Stimulated activated CD4-positive, alpha-beta T cell treated with anti-CD3 and anti-CD28 coated beads, Interleukin-2, amount 100 ng/mL, for 48 hours (primary cell): ENCODE results near the gene SH3BGRL3.
"Not testable (repeated sequence)": the region's sequence is repeated elsewhere in the genome, so short reads cannot be mapped to it uniquely, and the experiment has no call there.

Experiments
- DNase-seq, 2 donors: peaks; one replicate each; pipeline ENCODE4 v3.0.0-alpha.2; 2020

The SH3BGRL3 gene

GRCh38 chr1:26291939-26292338, 12.1 kb downstream of the SH3BGRL3 start:
- no peak for DNase-seq

DNA sequence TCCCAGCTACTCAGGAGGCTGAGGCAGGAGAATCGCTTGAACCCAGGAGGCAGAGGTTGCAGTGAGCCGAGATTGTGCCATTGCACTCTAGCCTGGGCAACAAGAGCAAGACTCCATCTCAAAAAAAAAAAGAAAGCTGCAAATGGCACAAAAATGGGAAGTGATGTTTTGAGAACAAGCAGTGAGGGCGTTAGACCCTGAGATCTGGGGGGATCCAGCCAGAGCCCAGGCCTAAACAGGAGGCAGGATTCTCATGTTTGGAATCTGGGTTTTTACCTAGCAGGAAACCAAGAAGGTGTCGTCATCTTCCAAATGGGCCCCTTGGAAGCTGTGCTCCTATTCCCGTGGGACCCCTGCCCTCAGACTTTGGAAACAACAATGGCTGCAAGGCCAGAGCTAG, 12.8 kb downstream of the SH3BGRL3 start:
- not testable (repeated sequence) for DNase-seq

GRCh38 chr1:26293911-26294463, 14.1 kb downstream of the SH3BGRL3 start:
- no peak for DNase-seq

DNA sequence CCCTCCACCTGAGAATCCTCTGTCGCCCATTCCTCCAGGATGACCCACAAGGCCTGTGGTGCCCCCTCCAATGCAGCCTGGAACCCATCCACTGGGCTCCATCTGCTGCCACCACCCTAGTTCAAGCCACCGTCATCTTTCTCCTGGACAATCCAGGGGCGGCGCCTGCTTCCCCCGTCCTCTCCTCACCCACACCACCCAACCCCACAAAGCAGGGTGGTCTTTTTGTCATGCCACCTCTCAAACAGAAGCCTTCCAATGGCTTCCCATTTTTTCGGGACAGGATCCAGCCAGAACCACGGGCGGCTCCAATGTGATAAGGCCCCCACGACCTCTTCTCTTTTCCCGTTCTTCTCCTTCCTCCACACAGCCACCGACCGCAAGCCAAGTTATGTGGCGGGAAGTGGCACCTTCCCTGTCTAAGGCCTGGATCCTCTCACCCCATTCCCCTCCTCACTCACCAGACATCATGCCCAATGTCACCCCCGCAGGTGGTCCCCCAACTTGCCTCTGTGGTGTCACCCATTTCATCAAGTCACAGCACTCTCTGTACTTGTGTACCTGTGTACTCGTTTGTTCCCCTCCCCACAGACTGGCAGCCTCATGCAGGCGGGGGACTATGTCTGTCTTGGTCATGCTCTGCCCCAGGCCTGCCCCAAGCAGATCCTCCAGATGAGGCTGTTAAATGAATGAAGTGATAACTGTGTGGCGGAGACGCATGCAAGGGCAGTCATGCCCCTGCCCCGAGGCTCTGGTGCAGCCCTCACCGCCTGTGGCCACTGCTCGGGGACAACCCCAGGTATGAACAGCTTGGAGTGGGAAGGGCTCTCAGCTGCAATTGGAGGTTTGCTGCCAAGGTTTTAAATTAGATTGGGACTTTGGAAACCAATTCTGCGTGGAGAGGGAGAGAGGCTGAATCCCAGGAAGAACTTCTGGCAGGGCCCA, 15.6 kb downstream of the SH3BGRL3 start:
- no peak for DNase-seq

DNA sequence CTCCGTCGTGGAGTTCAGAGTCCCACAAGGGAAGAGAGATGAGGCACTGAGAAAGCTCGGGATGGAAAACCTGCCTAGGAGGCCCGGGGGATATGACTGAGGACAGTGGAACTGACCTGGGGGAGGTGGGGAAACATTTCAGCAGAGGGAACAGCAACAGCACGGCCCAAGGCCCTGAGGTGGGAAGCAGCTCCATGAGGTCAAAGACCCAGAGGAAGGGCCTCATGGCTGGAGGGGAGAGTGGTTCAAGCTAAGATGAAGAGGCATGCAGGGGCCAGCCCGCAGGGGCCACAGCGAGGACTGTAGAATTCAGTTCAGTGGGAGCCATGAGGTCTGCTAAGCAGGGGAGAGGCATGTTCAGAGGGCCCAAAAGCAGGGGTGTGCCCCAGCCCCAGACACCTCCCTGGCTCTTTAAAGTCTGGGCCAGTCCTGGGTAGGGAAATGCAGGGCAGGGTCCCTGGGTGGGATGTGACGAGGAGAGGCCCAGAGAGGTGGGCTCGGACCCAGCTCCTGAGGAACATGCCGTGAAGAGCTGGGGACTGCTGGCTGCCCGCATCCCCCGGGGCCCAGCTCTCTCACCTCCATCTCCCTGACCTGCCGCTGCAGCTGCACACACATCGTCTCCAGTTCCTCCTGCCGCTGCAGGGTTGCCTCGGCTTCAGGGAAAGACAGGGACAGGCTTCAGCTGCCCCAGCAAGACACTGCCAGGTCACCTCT, 16.6 kb downstream of the SH3BGRL3 start:
- no peak for DNase-seq

GRCh38 chr1:26297057-26297790, 17.3 kb downstream of the SH3BGRL3 start:
- no peak for DNase-seq

DNA sequence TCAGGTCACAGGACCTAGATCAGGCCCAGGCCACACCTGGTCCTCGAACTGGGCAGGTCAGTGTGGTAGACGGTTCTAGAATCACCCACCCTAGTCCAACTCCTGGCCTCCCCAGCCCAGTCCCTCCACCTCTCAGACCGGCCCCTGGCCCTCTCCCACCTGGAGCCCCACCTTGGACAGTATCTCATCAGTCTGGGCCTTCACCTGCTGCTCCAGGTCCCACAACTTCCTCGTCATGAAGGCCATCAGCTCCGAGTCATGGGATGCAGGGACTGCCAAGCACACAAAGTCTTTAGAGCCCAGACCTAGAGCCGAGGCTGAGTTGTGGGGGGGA, 17.9 kb downstream of the SH3BGRL3 start:
- DNase-seq, result no peak

DNA sequence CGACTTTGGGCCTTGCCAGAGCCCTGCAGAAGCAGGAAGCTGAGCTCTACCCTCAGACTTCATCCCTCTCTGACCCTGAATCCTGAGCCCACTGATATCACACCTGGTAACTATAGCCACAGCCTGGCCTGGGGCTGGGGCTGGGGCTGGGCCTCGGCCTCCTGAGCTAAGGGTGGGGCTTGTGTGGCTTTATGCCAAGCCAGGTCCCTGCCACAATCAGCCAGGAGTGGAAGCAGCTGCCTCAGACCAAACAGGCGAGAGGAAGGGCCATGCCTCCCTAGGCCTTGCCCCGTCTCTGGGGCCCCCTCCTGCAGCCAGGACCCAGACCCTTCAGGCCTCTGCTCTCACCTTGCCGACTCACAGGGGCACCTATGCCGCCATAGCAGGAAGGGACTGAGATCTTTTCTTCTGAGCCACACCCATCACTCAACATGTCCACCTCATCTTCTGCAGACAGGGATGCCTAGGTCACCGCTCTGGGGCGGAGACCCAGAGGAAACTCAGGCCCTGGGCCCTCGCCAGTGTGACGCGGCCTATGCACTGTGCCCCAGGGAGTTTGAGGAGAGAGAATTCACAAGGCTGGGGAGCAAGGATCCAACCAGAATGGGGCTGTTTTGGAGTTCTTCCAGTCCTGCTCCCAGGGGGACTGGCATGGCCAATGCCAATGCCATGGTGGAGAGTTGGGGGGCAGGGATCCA, 20.8 kb downstream of the SH3BGRL3 start:
- DNase-seq, result no peak

GRCh38 chr1:26302733-26303405, 23.0 kb downstream of the SH3BGRL3 start:
- DNase-seq, result no peak

DNA sequence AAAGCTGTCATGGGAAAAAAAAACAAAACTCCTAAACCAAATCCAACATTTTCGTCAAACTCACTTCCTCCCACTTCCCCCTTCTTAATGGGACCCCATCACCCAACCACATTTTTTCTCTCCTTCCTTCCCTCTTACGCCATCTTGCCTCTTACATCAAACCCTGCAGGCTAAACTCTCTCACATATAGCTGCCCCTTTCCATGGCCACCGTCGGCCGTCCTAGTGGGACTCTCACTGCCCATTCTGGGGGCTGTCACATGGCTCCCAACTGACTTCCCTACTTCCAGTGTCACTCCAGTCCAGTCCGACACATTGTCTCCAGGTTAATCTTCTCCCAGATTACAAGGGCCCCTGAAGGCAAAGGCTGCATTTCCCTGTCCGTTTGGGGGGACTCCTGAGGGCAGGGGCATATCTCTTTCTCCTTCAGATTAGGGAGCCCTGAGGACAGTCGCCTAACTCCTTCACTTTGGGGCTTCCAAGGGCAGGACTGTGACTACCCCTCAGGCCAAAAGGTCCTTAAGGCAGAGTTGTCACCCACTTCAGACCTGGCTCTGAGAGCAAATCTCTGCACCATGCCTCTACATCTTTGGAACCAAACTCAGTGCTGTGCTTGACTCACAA, 25.9 kb downstream of the SH3BGRL3 start:
- no peak for DNase-seq

- peak; percentile 86 to 92 for DNase-seq
Measured at GRCh38 chr1:26306290-26307229, 26.7 kb downstream of the SH3BGRL3 start, which contains the start of gene UBXN11. UBXN11 (minus strand) TSS chr1:26306636; CDS start chr1:26302883, 3,753 bp downstream.

DNA sequence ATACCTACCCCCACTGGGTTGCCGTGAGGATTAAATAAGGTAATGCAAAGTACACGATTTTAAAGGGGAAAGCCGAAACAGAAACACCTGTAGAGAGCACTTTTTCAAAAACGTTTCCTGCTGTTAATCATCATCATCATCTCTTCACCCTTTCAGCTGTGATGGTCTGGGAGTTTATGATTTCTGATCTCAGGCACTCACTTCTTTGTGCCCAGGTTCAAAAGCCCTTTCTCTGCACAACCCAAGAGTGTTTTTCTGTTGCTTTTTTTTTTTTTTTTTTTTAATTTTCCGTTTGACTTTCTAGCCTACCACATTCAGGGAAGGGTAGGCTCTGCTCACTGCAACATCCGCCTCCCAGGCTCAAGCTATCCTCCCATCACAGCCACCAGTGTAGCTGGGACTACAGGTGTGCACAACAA, 27.5 kb downstream of the SH3BGRL3 start:
- no peak for DNase-seq

GRCh38 chr1:26307966-26308899, 28.3 kb downstream of the SH3BGRL3 start:
- DNase-seq, result not testable (repeated sequence)

DNA sequence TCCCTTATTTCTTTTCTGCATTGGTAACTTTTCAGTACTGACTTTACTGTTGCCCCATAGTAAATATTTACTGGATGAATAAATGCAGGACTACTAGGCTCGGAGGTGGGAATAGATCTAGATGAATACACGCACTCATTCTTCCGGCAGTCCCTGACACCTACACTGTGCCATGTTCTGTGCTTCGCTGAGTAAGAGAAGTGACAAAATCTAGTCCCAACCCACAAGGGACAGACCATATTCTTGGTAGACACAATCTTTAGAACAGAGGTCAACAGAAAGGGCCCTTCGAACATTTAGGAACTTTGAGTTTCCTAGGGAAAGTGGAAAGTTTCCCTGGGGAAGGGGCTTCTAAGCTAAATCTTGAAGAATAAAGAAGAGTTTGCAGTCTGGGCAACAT, 34.6 kb downstream of the SH3BGRL3 start:
- no peak for DNase-seq

DNA sequence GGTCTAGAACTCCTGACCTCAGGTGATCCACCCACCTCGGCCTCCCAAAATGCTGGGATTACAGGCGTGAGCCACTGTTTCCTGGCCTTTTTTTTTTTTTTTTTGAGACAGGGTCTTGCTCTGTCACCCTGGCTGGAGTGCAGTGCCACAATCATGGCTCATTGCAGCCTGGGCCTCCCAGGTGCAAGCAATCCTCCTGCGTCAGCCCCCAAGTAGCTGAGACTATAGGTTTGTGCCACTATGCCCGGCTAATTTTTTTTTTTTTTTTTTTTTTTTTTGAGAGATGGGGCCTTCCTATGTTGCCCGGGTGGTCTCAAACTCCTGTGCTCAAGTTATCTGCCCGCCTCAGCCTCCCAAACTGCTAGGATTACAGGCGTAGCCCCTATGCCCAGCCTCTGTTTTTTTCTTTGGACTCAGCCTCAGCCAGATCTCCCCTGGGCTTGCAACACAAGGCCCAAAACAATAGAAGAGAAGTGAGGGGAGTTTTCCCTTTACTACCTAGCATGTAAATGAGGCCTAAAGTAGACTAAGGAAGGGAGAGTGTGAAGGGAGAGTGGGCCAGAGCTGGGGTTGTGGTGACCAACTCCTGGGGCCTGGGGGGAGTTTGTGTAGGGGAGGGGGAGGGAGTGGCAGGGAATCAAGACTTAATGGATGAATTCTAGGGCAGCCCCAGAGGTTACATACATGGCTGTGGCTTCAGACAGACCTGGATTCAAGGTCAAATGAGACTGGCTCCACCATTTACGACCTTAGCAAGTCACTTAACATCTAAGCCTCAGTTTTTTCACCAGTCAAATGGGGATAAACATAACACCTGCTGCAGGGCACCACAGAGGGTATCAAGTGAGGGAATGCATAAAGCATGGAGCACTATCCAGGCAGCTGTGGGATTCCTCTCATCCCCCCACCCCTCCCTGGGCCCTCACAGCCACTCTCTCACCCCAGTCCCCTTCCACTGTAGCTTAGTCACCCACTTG, 36.3 kb downstream of the SH3BGRL3 start:
- DNase-seq, result no peak

GRCh38 chr1:26317146-26317545, 37.3 kb downstream of the SH3BGRL3 start:
- no peak for DNase-seq

DNA sequence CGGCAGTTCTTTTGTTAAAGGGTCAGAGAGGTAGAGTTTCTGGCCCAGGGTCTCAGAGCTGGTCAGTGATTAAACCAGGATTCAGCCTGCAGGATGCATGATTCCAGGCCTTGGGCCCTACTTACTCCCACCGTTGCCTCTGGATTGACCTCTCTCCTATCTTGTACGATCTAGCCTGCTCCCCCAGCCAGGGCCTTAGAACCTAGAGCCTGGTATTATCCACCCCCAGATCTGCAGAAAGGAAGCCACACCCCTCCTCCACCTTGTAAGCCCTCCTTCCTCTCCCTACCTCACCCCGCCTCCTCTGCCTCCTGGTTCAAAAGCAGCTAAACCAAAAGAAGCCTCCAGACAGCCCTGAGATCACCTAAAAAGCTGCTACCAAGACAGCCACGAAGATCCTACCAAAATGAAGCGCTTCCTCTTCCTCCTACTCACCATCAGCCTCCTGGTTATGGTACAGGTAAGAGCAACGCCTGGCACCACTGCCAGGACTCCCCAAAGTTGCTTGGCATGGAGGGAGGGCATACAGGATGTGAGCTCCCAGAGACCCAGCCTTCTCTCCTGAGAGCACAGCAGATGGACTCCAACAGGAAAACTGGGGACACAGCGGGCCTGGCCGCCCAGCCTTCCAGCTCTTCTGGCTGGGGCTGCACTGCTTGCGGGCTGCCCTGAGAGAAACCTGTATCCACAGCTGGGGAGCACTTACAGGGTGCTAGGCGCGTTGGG, 37.9 kb downstream of the SH3BGRL3 start, which contains the start of gene CD52:
Gene CD52 (plus strand): TSS at position 347 of the 726 bp plus-strand sequence. CDS start 60 bp downstream, at position 407.
- DNase-seq, result peak; percentile 55 to 56
